Measurements from ENCODE around the gene COX15. TPM values are rescaled to one million over a fixed set of nuclear protein-coding genes. Genes with fewer than 3 reads are reported as not detected.

COX15 gene
- total and polyA plus RNA-seq, 2 of the 8 experiments (the other 6 are each of a cell fraction or from before 2014, with no cell fraction given) = 17.5 to 36.6 TPM

- Histone ChIP-seq H3K4ac (replicated peaks; ENCODE audit: insufficient read length, low read depth, low read length) (no peak overlapping the region), H3K23me2 (ENCODE audit: low read depth, low read length) (no peaks in the 10 kb centered on the region), H3K18ac (ENCODE audit: extremely low read depth, low read length) (no peak overlapping the region), H4K8ac (ENCODE audit: extremely low read depth, insufficient read depth, low read length) (no peak overlapping the region; the same call in 1 of the 2 replicates), H3K56ac (replicated peaks; ENCODE audit: insufficient read length, low read depth, low read length) (no peak overlapping the region), H3K9me3 (ENCODE audit: insufficient read depth in 2 of 2, low read depth in 1 of 2, low read length in 1 of 2) (no peaks in the 10 kb centered on the region), H4K5ac (ENCODE audit: insufficient read length, low read depth, low read length) (no peak overlapping the region), H3K4me1 (replicated peaks in 1 of 4; ENCODE audit: control insufficient read depth in 3 of 4, insufficient read depth in 4 of 4, low read length in 3 of 4) (no peaks in the 10 kb centered on the region), H3K79me2 (ENCODE audit: control insufficient read depth in 1 of 2, insufficient read depth in 2 of 2, low read length in 2 of 2) (no peaks in the 10 kb centered on the region), H3K4me3 (ENCODE audit: extremely low read depth in 1 of 4, insufficient read depth in 2 of 4, low read depth in 3 of 4, low read length in 4 of 4) (no peak overlapping the region), H2BK12ac (ENCODE audit: low read depth, low read length) (no peak overlapping the region), H3K36me3 (ENCODE audit: control insufficient read depth in 2 of 4, insufficient read depth in 4 of 4, low read length in 3 of 4) (no peaks in the 10 kb centered on the region), H3K27me3 (replicated peaks in 1 of 4; ENCODE audit: control insufficient read depth in 3 of 4, extremely low read depth in 1 of 4, insufficient read depth in 3 of 4, low read length in 3 of 4) (no peaks in the 10 kb centered on the region), H2BK5ac (ENCODE audit: low read depth, low read length) (no peak overlapping the region), H3K9ac (replicated peaks in 1 of 4; ENCODE audit: extremely low read depth in 1 of 4, low read depth in 3 of 4, low read length in 3 of 4) (no peak overlapping the region), H2BK15ac (ENCODE audit: low read length) (no peak overlapping the region), H3K27ac (ENCODE audit: low read depth, low read length) (no peak overlapping the region), H2AFZ (ENCODE audit: low read length) (no peak overlapping the region), H3K14ac (ENCODE audit: insufficient read length) (no peak overlapping the region), H2BK120ac (replicated peaks; ENCODE audit: low read depth, low read length) (no peak overlapping the region), H2AK5ac (ENCODE audit: low read depth, low read length) (no peak overlapping the region), H3K79me1 (ENCODE audit: low read depth, low read length) (no peaks in the 10 kb centered on the region), H3K23ac (ENCODE audit: insufficient read length) (no peak overlapping the region), H2BK20ac (ENCODE audit: low read length) (no peak overlapping the region), H4K20me1 (replicated peaks in 1 of 2; ENCODE audit: control insufficient read depth in 1 of 2, insufficient read depth in 2 of 2, low read length in 2 of 2) (no peaks in the 10 kb centered on the region), H4K91ac (replicated peaks; ENCODE audit: insufficient read length, low read length) (no peak overlapping the region), H3K4me2 (ENCODE audit: insufficient read depth in 1 of 2, low read depth in 2 of 2, low read length in 2 of 2) (no peak overlapping the region)
- no peak for DNase-seq (ENCODE audit: low read depth in 1 of 2, low spot score in 2 of 2)
- no peak for FAIRE-seq
- CTCF ChIA-PET (ENCODE audit: partially characterized antibody) = interaction anchor here (0.6 to 1.1 kb wide), 2 partner anchors 14 to 36 kb away, joined by 3 read pairs; partner anchors contain the start of gene ABCC2
- 63% methylated on average over 4 of the region's 5 CpGs; no CpG with 5 or more reads in 1 of the 2 experiments for WGBS, 2 experiments (ENCODE audit: extremely low coverage in 1 of 2, insufficient coverage in 1 of 2, insufficient read length in 1 of 2, insufficient replicate concordance in 2 of 2, low coverage in 1 of 2, low lambda C conversion rate in 2 of 2, missing lambda C conversion rate in 1 of 2)
- TF ChIP-seq CHD1 (IDR thresholded peaks at IDR 0.05; ENCODE audit: low read depth, low read length) (no peak), ZNF274 (IDR thresholded peaks at IDR 0.05; ENCODE audit: borderline replicate concordance, extremely low read depth, low read length) (no peak)
- POLR2A ChIA-PET (ENCODE audit: partially characterized antibody) = interaction anchor here (0.6 kb wide), 1 partner anchor 443 kb away, joined by 3 read pairs; no protein-coding TSS in a partner anchor
These were observed 36.0 kb upstream of the COX15 start for GRCh38 chr10:99767901-99768300.
